GF-D8 (cell line): ENCODE data around the gene CALR.
A peak's percentile ranks its signal among the peaks of the same experiment; 100 is the strongest.
"Not testable (repeated sequence)": the region's sequence is repeated elsewhere in the genome, so short reads cannot be mapped to it uniquely, and the experiment has no call there.

Experiments
- DNase-seq: peaks from one replicate; lab custom pipeline; 2025; lab: John Stamatoyannopoulos, UW

CALR gene

GRCh38 chr19:12933287-12934072, 4.9 kb upstream of the CALR start, which contains the start of gene FARSA:
TSS of gene FARSA (minus strand) at chr19:12933711. CDS start at chr19:12933696, 15 bp downstream.
- DNase-seq, result peak; percentile 73

DNA sequence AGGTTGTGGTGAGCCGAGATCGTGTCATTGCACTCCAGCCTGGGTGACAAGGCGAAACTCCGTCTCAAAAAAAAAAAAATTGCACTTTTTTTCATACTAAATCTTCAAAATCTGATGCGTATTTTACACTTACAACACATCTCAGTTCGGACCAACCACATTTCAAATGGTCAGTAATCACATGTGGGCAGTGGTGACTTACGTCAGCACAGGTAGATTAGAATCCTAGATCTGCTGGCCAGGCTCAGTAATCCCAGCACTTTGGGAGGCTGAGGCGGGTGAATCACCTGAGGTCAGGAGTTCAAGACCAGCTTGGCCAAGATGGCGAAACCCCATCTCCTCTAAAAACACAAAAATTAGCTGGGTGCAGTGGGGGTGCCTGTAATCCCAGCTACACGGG, 3.3 kb upstream of the CALR start:
- no peak for DNase-seq

- DNase-seq, result peak; percentile 55
These were observed 1.8 kb upstream of the CALR start for GRCh38 chr19:12936582-12936981.

DNA sequence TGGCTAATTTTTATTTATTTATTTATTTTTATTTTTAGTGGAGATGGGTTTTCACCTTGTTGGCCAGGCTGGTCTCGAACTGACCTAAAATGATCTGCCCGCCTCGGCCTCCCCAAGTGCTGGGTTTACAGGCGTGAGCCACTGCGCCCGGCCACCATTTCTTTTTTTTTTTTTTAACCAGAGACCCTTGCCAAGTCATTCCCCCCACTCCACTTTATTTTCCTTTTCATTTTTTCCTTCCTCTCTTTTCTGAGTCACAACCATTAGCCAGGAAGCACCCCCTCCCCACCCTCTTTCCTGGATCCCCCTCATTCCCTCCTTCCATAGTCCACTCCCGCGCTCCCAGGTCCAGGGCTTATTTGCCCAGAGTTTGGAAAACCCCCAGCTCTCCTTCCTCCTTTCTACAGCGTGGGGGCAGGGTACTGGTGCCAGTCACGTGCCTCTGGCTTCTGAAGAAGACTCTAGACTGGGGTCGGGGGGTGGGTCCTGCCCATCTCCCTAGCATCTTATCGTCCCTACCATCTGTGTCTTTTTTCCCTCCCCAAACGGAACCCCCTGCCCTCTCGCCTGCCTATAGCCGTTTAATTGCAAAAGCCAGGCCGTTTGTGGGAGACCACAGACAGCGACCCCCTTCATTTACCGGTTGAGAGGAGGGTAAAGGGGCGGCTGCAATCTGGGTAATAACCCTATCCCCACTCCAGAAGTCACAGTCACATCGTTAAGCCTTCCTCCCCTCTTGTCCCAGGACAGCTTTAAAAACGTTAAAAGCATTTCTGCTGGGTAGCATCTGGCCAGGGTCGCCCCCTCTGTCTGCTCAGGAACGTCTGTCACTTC, 1.1 kb upstream of the CALR start:
- peak; percentile 99 for DNase-seq

- DNase-seq, result no peak
These were observed 581 bp downstream of the CALR start for GRCh38 chr19:12938779-12939601.

DNA sequence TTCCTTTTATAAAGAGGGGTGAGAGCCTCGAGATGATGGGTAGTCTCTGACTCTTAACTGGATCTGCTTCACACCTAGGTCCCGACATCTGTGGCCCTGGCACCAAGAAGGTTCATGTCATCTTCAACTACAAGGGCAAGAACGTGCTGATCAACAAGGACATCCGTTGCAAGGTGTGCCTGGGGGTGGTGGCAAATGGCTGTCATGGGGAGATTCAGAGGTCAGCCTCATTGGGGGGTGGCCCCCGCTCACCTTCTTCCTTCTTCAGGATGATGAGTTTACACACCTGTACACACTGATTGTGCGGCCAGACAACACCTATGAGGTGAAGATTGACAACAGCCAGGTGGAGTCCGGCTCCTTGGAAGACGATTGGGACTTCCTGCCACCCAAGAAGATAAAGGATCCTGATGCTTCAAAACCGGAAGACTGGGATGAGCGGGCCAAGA, 1.6 kb downstream of the CALR start:
- no peak for DNase-seq

DNA sequence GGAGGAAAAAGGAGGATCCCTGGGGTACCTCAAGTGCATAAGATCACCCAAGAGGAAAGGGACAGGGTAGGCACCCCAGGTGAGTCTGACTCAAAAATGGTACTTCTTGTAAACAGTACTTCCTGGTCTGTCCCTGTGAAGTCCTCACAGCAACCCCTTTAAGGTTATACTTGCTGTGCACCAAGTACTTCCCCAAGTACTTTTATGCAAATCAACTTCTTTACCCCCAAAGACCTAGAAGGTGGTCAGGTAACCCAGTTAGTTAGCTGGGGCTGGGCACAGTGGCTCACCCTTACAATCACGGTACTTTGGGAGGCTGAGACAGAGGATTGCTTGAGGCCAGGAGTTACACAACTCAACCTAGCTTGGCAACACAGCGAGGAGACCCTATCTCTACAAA, 2.5 kb downstream of the CALR start:
- DNase-seq, result no peak

DNA sequence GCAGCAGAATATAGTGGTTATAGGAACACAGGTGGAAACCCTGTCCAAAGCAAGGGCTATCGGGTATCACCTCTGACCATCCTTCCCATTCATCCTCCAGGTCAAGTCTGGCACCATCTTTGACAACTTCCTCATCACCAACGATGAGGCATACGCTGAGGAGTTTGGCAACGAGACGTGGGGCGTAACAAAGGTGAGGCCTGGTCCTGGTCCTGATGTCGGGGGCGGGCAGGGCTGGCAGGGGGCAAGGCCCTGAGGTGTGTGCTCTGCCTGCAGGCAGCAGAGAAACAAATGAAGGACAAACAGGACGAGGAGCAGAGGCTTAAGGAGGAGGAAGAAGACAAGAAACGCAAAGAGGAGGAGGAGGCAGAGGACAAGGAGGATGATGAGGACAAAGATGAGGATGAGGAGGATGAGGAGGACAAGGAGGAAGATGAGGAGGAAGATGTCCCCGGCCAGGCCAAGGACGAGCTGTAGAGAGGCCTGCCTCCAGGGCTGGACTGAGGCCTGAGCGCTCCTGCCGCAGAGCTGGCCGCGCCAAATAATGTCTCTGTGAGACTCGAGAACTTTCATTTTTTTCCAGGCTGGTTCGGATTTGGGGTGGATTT, 5.1 kb downstream of the CALR start:
- DNase-seq, result no peak

GRCh38 chr19:12944104-12944674, 5.8 kb downstream of the CALR start:
- no peak for DNase-seq

DNA sequence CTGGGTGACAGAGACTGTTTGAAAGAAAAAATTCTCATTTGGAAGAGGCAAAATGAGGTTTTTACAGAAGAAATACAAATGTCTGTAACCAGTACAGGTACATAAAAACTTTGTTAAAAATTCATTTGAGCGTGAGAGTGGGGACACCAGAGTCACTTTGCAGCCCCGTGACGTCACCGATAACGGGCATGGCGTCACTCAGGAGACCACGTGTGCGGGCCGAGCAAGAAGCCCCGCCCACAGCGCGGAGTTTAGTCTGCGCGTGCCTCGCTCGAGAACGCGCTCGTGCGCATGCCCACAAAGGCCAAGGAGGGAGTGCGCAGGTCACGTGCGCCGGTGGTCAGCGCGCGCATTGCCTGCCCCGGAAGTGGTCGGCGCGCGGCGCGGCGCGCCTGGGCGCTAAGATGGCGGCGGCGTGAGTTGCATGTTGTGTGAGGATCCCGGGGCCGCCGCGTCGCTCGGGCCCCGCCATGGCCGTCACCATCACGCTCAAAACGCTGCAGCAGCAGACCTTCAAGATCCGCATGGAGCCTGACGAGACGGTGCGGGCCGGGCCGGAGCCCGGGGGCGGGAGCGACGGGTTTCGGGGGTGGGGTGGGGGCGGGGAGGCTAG, 7.2 kb downstream of the CALR start, which contains the start of gene RAD23A:
TSS of gene RAD23A (plus strand) at position 384 of the 613 bp plus-strand sequence. CDS start at position 471, 87 bp downstream.
- DNase-seq, result peak; percentile 83

- DNase-seq, result no peak
These were observed 7.8 kb downstream of the CALR start for GRCh38 chr19:12946092-12946721.

DNA sequence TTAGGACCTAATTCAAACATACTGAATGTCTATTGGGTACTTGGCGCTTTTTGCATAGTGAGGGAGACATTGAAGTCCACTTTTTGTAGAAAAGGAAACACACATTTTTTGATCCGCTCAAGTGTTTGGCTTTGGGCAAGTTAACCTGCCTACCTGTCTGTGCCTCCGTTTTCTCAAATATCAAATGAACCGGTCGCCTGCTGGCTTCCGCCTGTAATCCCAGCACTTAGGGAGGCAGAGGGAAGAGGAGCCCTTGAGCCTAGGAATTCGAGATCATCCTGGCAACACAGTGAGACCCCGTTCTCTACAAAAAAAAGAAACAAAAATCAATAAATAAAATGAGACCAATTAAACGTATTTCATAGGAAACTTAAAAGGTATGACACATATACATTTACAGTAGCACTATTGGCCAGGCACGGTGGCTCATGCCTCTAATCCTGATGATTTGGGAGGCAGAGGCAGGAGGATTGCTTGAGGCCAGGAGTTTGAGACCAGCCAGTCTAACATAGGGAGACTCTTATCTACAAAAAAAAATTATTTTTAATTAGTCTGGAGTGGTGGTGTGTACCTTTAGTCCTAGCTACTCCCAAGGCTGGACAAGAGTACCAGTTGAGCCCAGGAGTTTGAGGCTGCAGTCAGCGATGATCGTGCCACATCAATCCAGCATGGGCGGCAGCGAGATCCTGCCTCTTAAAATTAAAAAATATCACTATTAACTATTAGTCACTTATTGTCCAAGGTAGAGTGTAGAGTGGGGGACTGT, 8.5 kb downstream of the CALR start:
- DNase-seq, result no peak

DNA sequence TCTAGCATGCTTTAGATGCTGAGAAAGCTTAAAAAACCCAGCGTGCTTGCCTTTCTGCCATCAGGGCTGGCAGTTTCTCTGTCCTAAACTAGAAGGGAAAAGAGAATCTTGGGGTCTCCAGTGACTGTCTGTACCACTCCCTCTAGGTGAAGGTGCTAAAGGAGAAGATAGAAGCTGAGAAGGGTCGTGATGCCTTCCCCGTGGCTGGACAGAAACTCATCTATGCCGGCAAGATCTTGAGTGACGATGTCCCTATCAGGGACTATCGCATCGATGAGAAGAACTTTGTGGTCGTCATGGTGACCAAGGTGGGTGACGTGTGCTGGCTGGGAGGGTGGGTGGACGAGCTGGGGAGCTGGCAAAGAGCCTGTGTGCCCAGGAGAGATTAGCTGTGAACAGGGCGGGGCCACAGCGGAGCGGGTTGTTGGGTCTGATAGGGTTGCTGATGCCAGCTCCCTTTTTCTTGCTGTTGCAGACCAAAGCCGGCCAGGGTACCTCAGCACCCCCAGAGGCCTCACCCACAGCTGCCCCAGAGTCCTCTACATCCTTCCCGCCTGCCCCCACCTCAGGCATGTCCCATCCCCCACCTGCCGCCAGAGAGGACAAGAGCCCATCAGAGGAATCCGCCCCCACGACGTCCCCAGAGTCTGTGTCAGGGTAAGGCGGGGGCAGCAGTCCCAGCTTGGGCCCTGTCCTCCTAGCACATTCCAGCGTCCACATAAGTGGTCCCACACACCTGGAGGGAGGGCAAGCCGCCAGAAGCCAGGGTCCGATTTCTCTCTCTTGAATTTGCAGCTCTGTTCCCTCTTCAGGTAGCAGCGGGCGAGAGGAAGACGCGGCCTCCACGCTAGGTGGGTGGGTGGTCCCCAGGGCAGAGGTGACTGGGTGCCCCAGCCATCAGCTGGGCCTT, 9.5 kb downstream of the CALR start:
- DNase-seq, result no peak

- no peak for DNase-seq
These were observed 10.4 kb downstream of the CALR start for GRCh38 chr19:12948612-12949362.

GRCh38 chr19:12949363-12950283, 11.2 kb downstream of the CALR start:
- no peak for DNase-seq

DNA sequence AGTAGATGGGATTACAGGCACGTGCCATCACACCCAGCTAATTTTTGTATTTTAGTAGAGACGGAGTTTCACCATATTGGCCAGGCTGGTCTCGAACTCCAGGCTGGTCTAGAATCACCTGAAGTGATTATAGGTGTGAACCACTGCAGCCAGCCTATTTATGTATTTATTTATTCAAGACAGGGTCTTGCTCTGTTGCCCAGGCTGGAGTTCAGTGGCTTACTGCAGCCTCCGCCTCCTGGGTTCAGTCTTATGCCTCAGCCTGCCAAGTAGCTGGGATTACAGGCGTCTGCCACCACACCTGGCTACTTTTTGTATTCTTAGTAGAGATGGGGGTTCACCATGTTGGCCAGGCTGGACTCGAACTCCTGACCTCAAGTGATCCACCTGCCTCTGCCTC, 13.6 kb downstream of the CALR start:
- DNase-seq, result not testable (repeated sequence)
